Fibroblast of skin of left biceps (primary cell): ENCODE data around the gene NR1D2.
"Not testable (repeated sequence)": the region's sequence is repeated elsewhere in the genome, so short reads cannot be mapped to it uniquely, and the experiment has no call there.

Source experiments
- DNase-seq, 2 experiments: peaks; one replicate each; pipeline ENCODE4 v3.0.0-alpha.2; 2013; ENCODE audit warnings: low read depth in 2 of 2

Gene NR1D2

GRCh38 chr3:24003466-24003865 lies 58.4 kb downstream of the NR1D2 start:
- no peak for DNase-seq

GRCh38 chr3:24004171-24004938 lies 59.3 kb downstream of the NR1D2 start:
- no peak for DNase-seq

- no peak for DNase-seq
Observed at GRCh38 chr3:24005669-24006068, 60.6 kb downstream of the NR1D2 start.

- not testable (repeated sequence) for DNase-seq
Observed at GRCh38 chr3:24010834-24011233, 65.7 kb downstream of the NR1D2 start.

GRCh38 chr3:24012589-24013269 lies 67.6 kb downstream of the NR1D2 start:
- no peak for DNase-seq

GRCh38 chr3:24017305-24017704 lies 72.2 kb downstream of the NR1D2 start:
- DNase-seq: no peak

GRCh38 chr3:24018784-24019570 lies 73.9 kb downstream of the NR1D2 start:
- DNase-seq: no peak

- DNase-seq: no peak
Observed at GRCh38 chr3:24019585-24019984, 74.5 kb downstream of the NR1D2 start.

GRCh38 chr3:24020036-24020691 lies 75.1 kb downstream of the NR1D2 start:
- no peak for DNase-seq

GRCh38 chr3:24023197-24023596 lies 78.1 kb downstream of the NR1D2 start:
- no peak for DNase-seq

GRCh38 chr3:24025805-24026204 lies 80.7 kb downstream of the NR1D2 start:
- no peak for DNase-seq

GRCh38 chr3:24026665-24027064 lies 81.6 kb downstream of the NR1D2 start:
- DNase-seq: not testable (repeated sequence)

- no peak for DNase-seq
Observed at GRCh38 chr3:24027946-24028345, 82.9 kb downstream of the NR1D2 start.
